ENCODE data around the gene NRXN3.

DNA sequence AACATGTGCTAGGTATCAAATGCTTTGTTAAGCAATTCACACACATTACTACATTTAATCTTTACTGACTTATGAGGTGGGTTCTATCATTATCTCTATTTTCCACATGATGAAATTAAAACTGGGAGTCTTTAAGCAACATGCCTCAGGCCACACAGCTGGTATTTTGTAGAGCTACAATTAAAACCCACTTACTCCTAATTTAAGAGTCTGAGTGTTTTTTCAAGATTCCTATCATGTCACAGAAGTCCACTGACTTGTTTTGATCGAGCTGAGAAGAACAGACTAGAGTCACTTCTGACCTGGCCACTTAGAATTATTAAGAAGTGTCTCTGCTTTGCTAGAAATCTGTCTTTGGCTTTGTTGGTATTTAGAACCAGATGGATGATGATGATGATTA is 670.7 kb downstream of the NRXN3 start:
- TF ChIP-seq RAD21 (IDR thresholded peaks at IDR 0.05; ENCODE audit: low read depth) (no peak), EZH2phosphoT487 (IDR thresholded peaks at IDR 0.05; ENCODE audit: borderline replicate concordance) (no peak), SP1 (IDR thresholded peaks at IDR 0.05; ENCODE audit: low read depth) (no peak), POLR2A (IDR thresholded peaks at IDR 0.05; ENCODE audit: borderline replicate concordance, extremely low read depth, insufficient read depth, insufficient read length) (no peak), SIN3A (IDR thresholded peaks at IDR 0.05; ENCODE audit: low read depth) (no peak)
- TF ChIP-seq, protein P1, sequence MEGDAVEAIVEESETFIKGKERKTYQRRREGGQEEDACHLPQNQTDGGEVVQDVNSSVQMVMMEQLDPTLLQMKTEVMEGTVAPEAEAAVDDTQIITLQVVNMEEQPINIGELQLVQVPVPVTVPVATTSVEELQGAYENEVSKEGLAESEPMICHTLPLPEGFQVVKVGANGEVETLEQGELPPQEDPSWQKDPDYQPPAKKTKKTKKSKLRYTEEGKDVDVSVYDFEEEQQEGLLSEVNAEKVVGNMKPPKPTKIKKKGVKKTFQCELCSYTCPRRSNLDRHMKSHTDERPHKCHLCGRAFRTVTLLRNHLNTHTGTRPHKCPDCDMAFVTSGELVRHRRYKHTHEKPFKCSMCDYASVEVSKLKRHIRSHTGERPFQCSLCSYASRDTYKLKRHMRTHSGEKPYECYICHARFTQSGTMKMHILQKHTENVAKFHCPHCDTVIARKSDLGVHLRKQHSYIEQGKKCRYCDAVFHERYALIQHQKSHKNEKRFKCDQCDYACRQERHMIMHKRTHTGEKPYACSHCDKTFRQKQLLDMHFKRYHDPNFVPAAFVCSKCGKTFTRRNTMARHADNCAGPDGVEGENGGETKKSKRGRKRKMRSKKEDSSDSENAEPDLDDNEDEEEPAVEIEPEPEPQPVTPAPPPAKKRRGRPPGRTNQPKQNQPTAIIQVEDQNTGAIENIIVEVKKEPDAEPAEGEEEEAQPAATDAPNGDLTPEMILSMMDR (IDR thresholded peaks at IDR 0.05 in 2 of 3, conservative IDR thresholded peaks at IDR 0.05 in 1 of 3; ENCODE audit: borderline replicate concordance in 1 of 3, insufficient read depth in 1 of 3, low read depth in 2 of 3, low read length in 2 of 3): no peak
- TF ChIP-seq, protein P2, sequence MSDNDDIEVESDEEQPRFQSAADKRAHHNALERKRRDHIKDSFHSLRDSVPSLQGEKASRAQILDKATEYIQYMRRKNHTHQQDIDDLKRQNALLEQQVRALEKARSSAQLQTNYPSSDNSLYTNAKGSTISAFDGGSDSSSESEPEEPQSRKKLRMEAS (IDR thresholded peaks at IDR 0.05): no peak
- TF ChIP-seq, protein P3, sequence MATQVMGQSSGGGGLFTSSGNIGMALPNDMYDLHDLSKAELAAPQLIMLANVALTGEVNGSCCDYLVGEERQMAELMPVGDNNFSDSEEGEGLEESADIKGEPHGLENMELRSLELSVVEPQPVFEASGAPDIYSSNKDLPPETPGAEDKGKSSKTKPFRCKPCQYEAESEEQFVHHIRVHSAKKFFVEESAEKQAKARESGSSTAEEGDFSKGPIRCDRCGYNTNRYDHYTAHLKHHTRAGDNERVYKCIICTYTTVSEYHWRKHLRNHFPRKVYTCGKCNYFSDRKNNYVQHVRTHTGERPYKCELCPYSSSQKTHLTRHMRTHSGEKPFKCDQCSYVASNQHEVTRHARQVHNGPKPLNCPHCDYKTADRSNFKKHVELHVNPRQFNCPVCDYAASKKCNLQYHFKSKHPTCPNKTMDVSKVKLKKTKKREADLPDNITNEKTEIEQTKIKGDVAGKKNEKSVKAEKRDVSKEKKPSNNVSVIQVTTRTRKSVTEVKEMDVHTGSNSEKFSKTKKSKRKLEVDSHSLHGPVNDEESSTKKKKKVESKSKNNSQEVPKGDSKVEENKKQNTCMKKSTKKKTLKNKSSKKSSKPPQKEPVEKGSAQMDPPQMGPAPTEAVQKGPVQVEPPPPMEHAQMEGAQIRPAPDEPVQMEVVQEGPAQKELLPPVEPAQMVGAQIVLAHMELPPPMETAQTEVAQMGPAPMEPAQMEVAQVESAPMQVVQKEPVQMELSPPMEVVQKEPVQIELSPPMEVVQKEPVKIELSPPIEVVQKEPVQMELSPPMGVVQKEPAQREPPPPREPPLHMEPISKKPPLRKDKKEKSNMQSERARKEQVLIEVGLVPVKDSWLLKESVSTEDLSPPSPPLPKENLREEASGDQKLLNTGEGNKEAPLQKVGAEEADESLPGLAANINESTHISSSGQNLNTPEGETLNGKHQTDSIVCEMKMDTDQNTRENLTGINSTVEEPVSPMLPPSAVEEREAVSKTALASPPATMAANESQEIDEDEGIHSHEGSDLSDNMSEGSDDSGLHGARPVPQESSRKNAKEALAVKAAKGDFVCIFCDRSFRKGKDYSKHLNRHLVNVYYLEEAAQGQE (IDR thresholded peaks at IDR 0.05; ENCODE audit: low read depth): no peak

Measured in HCT116 (cell line).